Embryonic facial prominence (tissue), 1 donor: Measurements from ENCODE around the gene HEXIM1.

Source experiments
- DNase-seq: peaks from one replicate; pipeline ENCODE4 v3.0.0-alpha.2; 2016; ENCODE audit errors: extremely low spot score

Gene HEXIM1

DNA sequence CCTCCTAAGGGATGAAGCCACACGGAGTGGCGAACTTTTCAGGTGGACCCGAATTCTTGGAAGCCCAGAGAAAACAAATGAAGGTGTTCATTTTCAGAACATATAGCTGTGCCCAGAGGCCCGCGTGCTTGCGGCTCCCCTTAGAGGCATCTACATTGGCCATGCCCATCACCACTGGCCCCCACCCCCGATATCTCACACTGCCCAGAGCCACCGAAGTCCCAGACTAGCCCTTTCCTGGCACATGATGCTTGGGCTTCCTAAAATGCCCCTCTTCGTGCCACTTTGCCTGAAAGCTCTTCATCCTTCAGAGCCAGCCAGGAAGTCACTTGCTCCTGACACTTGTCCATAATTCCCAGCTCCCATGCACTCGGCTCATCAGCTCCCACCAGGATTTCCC, 2.1 kb upstream of the HEXIM1 start:
- DNase-seq, result peak; percentile 4

DNA sequence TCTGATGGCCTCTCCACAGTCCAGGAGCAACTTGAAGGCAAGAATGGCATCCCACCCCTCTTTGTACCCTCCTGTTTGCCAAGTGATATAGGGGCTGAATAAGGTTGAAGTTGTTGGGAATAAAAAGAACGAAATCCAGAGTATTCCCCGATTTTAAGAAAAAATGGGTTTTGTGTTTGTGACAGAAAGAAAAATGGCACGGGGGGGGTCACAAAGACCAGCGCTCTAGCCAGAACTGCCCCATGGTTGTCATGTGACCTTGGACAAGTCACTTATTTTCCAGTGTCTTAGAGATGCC, 1.7 kb upstream of the HEXIM1 start:
- DNase-seq, result peak; percentile 4

GRCh38 chr17:45146890-45147580, 1.2 kb upstream of the HEXIM1 start:
- peak; percentile 73 for DNase-seq

DNA sequence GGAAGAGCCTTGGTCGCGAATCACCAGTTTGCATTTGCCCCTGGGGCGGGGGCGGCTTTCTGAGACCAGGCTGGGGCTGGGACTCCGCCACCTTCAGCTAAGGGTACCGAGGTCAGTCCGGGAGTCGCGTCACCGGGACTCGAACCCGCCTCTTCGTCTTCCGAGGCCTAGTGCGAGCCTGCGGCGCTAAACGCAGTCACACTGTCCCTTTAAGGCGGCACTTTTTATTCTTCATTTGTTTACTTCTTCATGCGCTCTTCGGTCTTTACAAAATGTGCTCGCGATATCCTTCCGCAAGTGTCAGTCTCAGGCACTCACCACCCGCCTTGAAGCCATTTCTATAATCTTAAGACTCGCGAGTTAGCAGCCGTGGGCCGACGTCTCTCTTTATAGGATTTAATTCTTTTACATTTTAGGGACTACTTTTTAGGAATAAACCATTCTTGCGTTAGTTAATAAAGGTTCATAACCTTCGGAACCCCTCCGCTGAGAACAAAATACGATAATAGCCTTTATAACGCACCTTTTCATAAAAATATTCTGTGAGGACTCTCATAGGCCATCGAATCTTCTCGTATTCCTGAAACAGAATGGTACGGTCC, 593 bp upstream of the HEXIM1 start:
- peak; percentile 96 for DNase-seq

DNA sequence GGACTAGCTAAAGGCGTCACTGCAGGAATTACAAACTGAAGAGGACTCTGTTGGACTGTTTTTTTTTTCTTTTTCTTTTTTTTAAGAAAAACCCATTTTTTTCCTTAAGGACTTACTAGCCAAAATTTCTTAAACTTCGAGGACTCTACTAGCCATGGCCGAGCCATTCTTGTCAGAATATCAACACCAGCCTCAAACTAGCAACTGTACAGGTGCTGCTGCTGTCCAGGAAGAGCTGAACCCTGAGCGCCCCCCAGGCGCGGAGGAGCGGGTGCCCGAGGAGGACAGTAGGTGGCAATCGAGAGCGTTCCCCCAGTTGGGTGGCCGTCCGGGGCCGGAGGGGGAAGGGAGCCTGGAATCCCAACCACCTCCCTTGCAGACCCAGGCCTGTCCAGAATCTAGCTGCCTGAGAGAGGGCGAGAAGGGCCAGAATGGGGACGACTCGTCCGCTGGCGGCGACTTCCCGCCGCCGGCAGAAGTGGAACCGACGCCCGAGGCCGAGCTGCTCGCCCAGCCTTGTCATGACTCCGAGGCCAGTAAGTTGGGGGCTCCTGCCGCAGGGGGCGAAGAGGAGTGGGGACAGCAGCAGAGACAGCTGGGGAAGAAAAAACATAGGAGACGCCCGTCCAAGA, 878 bp downstream of the HEXIM1 start:
- DNase-seq, result peak; percentile 74

- DNase-seq, result no peak
These were observed 1.7 kb downstream of the HEXIM1 start for GRCh38 chr17:45149669-45150664.

GRCh38 chr17:45150911-45151809, 2.9 kb downstream of the HEXIM1 start:
- no peak for DNase-seq

DNA sequence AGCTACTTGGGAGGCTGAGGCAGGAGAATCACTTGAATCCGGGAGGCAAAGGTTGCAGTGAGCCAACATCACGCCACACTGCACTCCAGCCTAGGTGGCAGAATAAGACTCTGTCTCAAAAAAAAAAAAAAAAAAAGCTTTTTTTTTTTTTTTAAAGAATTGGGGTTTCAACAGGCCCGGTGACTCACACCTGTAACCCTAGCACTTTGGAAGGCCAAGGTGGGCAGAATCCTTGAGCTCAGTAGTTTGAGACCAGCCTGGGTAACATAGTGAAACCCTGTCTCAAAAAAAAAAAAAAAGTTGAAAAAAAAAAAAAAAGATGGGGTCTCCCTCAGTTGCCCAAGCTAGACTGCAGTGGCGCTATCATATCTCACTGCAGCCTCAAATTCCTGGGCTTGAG, 6.8 kb downstream of the HEXIM1 start:
- no peak for DNase-seq

- DNase-seq, result peak; percentile 3
These were observed 7.2 kb downstream of the HEXIM1 start for GRCh38 chr17:45155483-45155882.

DNA sequence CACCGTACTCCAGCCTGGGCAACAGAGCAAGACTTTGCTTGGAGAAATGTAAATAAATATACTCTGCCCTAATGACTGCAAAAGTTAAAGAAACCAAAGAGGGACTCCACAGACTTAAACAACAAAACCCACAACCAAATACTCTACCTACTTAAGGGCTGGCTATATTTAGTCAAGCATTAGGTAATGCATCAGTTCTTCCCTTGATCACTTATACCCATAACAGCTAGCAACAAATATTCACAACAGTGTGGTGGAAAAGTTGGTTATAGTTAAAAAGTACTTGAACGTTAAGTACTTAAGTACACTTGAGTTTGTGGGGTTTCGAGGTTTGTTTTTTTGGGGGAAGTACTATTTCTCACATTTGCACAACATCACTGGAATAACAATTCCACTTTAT, 8.0 kb downstream of the HEXIM1 start:
- peak; percentile 3 for DNase-seq

GRCh38 chr17:45160447-45161287, 12.4 kb downstream of the HEXIM1 start:
- peak; percentile 49 for DNase-seq

GRCh38 chr17:45161288-45162024, 13.2 kb downstream of the HEXIM1 start, which contains the start of gene HEXIM2:
HEXIM2 (plus strand) TSS chr17:45161875; CDS start chr17:45162794, 919 bp downstream.
- peak; percentile 99 for DNase-seq

DNA sequence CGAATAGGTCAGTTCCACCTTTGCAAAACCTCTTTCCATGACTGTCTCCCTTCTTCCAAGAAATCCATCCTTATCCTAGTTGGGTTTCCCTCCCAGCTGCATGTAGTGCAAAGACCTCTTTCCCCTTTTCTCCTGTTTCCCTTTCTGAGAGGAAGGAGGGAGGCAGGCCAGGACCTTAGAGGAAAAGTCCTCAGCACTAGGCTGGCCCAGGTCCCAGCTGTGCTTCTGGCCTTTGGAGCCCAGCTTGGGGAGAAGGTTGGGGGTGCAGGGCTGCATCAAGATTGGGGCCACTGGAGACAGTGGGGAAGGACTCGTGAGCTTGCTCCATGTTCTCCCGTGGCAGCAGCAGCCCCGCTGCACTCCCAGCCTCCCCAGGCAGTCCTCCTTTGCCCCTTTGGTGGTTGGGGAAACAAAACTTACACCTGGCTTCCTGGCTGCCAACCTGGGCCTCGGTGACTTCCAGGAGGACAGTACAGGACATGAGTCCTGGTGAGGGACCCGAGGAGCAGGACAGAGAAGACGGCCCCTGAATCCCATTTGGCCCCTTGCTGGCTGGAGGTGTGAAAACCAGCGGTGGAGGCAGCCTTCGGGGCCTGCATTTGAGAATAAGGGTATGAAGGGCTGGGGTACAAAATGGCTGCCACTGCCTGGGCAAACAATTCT, 13.9 kb downstream of the HEXIM1 start:
- DNase-seq, result no peak

GRCh38 chr17:45164734-45165269, 16.5 kb downstream of the HEXIM1 start:
- no peak for DNase-seq

- DNase-seq, result no peak
These were observed 20.9 kb downstream of the HEXIM1 start for GRCh38 chr17:45168991-45169752.

DNA sequence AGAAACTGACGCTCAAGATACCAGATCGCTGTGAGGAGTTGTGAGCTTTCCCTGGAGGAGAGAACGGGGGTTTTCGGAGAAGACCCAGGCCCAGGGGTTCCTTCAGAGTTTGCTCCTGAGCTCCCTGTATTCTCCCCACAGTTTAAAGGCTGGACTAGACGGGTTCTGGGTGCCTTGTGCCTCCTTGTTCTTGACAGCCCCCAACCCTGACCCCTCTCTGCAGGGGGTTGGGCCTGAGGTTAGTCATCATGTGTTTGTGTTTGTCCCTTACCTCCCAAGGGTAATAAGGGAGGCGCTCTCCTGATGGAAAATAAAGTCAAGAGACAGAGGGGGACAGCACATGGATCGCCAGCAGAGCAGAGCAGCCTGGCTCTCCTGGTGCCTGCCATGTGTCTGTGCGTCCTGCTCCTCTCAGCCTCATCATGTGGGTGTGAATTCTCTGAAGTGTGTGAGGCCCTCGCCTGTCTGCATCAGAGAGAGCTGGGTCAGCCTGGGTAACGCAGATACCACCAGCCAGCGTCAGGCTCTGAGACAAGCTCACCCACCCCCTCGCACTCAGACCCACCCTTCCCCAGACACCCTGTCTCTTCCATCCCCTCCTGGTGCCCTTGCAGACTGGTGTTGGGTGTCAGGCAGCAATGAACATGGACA, 22.1 kb downstream of the HEXIM1 start:
- no peak for DNase-seq

DNA sequence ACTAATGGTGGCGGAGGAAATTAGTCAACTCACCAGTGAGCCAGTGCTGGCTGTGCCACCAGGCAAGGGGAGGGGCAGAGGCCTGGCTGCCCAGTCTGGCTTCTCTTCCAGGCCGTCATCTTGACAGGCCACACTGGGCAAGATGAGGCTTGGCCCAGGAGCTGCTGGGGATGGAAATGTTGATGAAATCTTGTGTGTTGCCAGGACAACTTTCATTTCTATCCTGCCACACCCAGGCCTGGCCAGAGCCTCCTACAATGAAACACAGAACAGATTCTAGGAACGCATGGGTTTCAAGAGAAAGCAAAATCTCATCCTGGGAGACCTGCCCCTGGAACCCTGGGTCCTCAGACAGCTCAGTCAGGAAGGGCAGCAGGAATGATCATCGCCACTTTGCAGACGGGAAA, 22.7 kb downstream of the HEXIM1 start:
- no peak for DNase-seq
